Activated CD8-positive, alpha-beta T cell treated with anti-CD3 and anti-CD28 coated beads for 36 hours (primary cell): ENCODE measurements around the gene OSBPL10. TPM values are rescaled to one million over a fixed set of nuclear protein-coding genes. Genes with fewer than 3 reads are reported as not detected.
A peak's percentile ranks its signal among the peaks of the same experiment; 100 is the strongest.

Source experiments
- ATAC-seq: fragments of 200-7000 bp; cut with Tn5 transposase; one replicate; pipeline ENCODE4 v1.10.0; 2021; ENCODE audit warnings: mild to moderate bottlenecking, moderate library complexity
- CTCF ChIA-PET: fragments of 350-600 bp; sonication (Branson Sonifier 250); formaldehyde crosslinking; loops from one replicate; lab custom pipeline; 2021; ENCODE audit warnings: antibody characterized with exemption; lab: Charles Lee
- POLR2A ChIA-PET: fragments of 350-600 bp; sonication (Branson Sonifier 250); formaldehyde crosslinking; loops from one replicate; lab custom pipeline; 2021; ENCODE audit warnings: antibody characterized with exemption; lab: Charles Lee
- DNase-seq: peaks from one replicate; pipeline ENCODE4 v3.0.0-alpha.2; 2020
- H3K27ac Mint-ChIP-seq: one replicate; pipeline ENCODE4 v1.8.0; 2021; ENCODE audit warnings: mild to moderate bottlenecking, mixed read lengths
- H3K27me3 Mint-ChIP-seq: one replicate; pipeline ENCODE4 v1.8.0; 2021; ENCODE audit warnings: mixed read lengths
- H3K36me3 Mint-ChIP-seq: one replicate; pipeline ENCODE4 v1.8.0; 2021; ENCODE audit warnings: low read depth, mixed read lengths
- H3K4me1 Mint-ChIP-seq: one replicate; pipeline ENCODE4 v1.8.0; 2021; ENCODE audit warnings: low read depth, mixed read lengths
- H3K4me3 Mint-ChIP-seq: one replicate; pipeline ENCODE4 v1.8.0; 2021; ENCODE audit warnings: mild to moderate bottlenecking, moderate library complexity, mixed read lengths
- H3K9me3 Mint-ChIP-seq: one replicate; pipeline ENCODE4 v1.8.0; 2021; ENCODE audit warnings: mixed read lengths
- CTCF ChIP-seq: fragments of 200-600 bp; IDR thresholded peaks from one replicate; pipeline ENCODE4 v1.8.0; 2022; ENCODE audit warnings: antibody characterized with exemption, mild to moderate bottlenecking
- intact Hi-C: fragments of 100-400 bp; cut with micrococcal nuclease; formaldehyde crosslinking; loops from one replicate; pipeline ENCODE4 v1.10.0; 2022
- total RNA-seq, 2 experiments: library from RNA; stranded (reverse); gene quantifications; one replicate each; pipeline ENCODE4 v1.2.3, GENCODE V29; 2021

Gene OSBPL10
- total RNA-seq, 2 experiments from 2014 or later = 1.9 to 2.1 TPM

GRCh38 chr3:31909455-31909854 is 71.6 kb downstream of the OSBPL10 start:
- CTCF ChIA-PET = interaction anchor here (1.1 to 1.7 kb wide), 2 partner anchors 13 to 14 kb away, joined by 3 to 5 read pairs; no protein-coding TSS in a partner anchor
- H3K9me3 Mint-ChIP-seq = no peaks in the 10 kb centered on the region
- ATAC-seq = no peak

GRCh38 chr3:31908391-31909097 is 72.5 kb downstream of the OSBPL10 start:
- no peaks in the 10 kb centered on the region for H3K9me3 Mint-ChIP-seq
- H3K4me3 Mint-ChIP-seq = no peak overlapping the region
- ATAC-seq (no peak), DNase-seq (no peak)
- H3K27me3 Mint-ChIP-seq = no peaks in the 10 kb centered on the region
- CTCF ChIA-PET = interaction anchor here (0.5 to 1.7 kb wide), 3 partner anchors 12 to 464 kb away, joined by 3 to 5 read pairs (median 4); no protein-coding TSS in a partner anchor
- no peak overlapping the region for H3K27ac Mint-ChIP-seq
- H3K36me3 Mint-ChIP-seq = no peaks in the 10 kb centered on the region
- no peak for TF ChIP-seq CTCF
- intact Hi-C loops = no loop called here
- POLR2A ChIA-PET = no interaction called here
- H3K4me1 Mint-ChIP-seq = peaks cover 8% of the 10 kb centered on the region

More at GRCh38 chr3:31909455-31909854, 71.6 kb downstream of the OSBPL10 start:
- H3K4me3 Mint-ChIP-seq = no peak overlapping the region
- no peak for TF ChIP-seq CTCF
- no peak for DNase-seq
- no peak overlapping the region for H3K27ac Mint-ChIP-seq
- H3K4me1 Mint-ChIP-seq = peaks cover under 1% of the 10 kb centered on the region
- POLR2A ChIA-PET = no interaction called here
- no peaks in the 10 kb centered on the region for H3K36me3 Mint-ChIP-seq
- H3K27me3 Mint-ChIP-seq = no peaks in the 10 kb centered on the region
- intact Hi-C loops = no loop called here

GRCh38 chr3:31906182-31906581 is 74.9 kb downstream of the OSBPL10 start:
- intact Hi-C loops = no loop called here
- no peak for DNase-seq
- no peak for ATAC-seq
- Mint-ChIP-seq H3K36me3 (no peaks in the 10 kb centered on the region), H3K9me3 (no peaks in the 10 kb centered on the region), H3K27me3 (no peaks in the 10 kb centered on the region), H3K4me3 (no peak overlapping the region), H3K27ac (no peak overlapping the region), H3K4me1 (peaks cover 8% of the 10 kb centered on the region)
- no peak for TF ChIP-seq CTCF
- ChIA-PET POLR2A (no interaction called here), CTCF (no interaction called here)

GRCh38 chr3:31903686-31904431 is 77.2 kb downstream of the OSBPL10 start:
- DNase-seq = no peak
- H3K4me1 Mint-ChIP-seq = peaks cover 13% of the 10 kb centered on the region
- POLR2A ChIA-PET = no interaction called here

More at GRCh38 chr3:31903686-31904431, 77.2 kb downstream of the OSBPL10 start:
- no peak overlapping the region for H3K4me3 Mint-ChIP-seq
- H3K27ac Mint-ChIP-seq = peak overlapping the region; percentile 14
- no peaks in the 10 kb centered on the region for H3K9me3 Mint-ChIP-seq
- no peak for TF ChIP-seq CTCF
- intact Hi-C loops = no loop called here
- CTCF ChIA-PET = interaction anchor here (1.2 to 1.4 kb wide), 2 partner anchors 123 to 251 kb away, joined by 3 read pairs; no protein-coding TSS in a partner anchor
- H3K27me3 Mint-ChIP-seq = no peaks in the 10 kb centered on the region
- no peak for ATAC-seq
- H3K36me3 Mint-ChIP-seq = no peaks in the 10 kb centered on the region
